ENCODE data around the gene COX6A1. TPM values are rescaled to one million over a fixed set of nuclear protein-coding genes. Genes with fewer than 3 reads are reported as not detected.

Gene COX6A1
- total RNA-seq, 1 experiment from 2014 or later = 464 TPM

GRCh38 chr12:120412421-120412820, 25.5 kb upstream of the COX6A1 start:
- Histone ChIP-seq H4K20me1 (ENCODE audit: insufficient read depth) (no peaks in the 10 kb centered on the region), H3K27ac (ENCODE audit: low read depth, low read length) (no peak overlapping the region), H3K4me2 (ENCODE audit: low read length) (no peak overlapping the region), H3K27me3 (ENCODE audit: insufficient read depth, low read length) (no peaks in the 10 kb centered on the region), H3K9ac (ENCODE audit: low read length) (no peak overlapping the region), H3K4me3 (replicated peaks in 1 of 2; ENCODE audit: low read depth in 1 of 2, low read length in 2 of 2) (no peak overlapping the region), H3K36me3 (ENCODE audit: control insufficient read depth in 1 of 2, insufficient read depth in 2 of 2, low read length in 2 of 2) (no peaks in the 10 kb centered on the region), H2AFZ (ENCODE audit: low read depth, low read length, poor library complexity, severe bottlenecking) (no peak overlapping the region), H3K79me2 (ENCODE audit: insufficient read depth, low read length) (no peaks in the 10 kb centered on the region), H3K9me3 (ENCODE audit: control insufficient read depth in 1 of 2, insufficient read depth in 1 of 2, low read depth in 1 of 2, low read length in 2 of 2) (no peaks in the 10 kb centered on the region), H3K4me1 (ENCODE audit: control insufficient read depth in 1 of 2, insufficient read depth in 2 of 2, low read length in 2 of 2) (no peaks in the 10 kb centered on the region), H3K9me2 (ENCODE audit: insufficient read depth) (no peaks in the 10 kb centered on the region)
- ATAC-seq = no peak
- ChIA-PET CTCF (no interaction called here), RAD21 (ENCODE audit: low non-redundant PET in 1 of 2, low total read pairs in 2 of 2, uncharacterized antibody in 2 of 2, unreplicated experiment in 2 of 2) (no interaction called here), POLR2A (no interaction called here)
- intact Hi-C loops (cut with micrococcal nuclease) = no loop called here
- no peak for DNase-seq (ENCODE audit: low read depth, low spot score)
- TF ChIP-seq, protein P1, sequence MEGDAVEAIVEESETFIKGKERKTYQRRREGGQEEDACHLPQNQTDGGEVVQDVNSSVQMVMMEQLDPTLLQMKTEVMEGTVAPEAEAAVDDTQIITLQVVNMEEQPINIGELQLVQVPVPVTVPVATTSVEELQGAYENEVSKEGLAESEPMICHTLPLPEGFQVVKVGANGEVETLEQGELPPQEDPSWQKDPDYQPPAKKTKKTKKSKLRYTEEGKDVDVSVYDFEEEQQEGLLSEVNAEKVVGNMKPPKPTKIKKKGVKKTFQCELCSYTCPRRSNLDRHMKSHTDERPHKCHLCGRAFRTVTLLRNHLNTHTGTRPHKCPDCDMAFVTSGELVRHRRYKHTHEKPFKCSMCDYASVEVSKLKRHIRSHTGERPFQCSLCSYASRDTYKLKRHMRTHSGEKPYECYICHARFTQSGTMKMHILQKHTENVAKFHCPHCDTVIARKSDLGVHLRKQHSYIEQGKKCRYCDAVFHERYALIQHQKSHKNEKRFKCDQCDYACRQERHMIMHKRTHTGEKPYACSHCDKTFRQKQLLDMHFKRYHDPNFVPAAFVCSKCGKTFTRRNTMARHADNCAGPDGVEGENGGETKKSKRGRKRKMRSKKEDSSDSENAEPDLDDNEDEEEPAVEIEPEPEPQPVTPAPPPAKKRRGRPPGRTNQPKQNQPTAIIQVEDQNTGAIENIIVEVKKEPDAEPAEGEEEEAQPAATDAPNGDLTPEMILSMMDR (IDR thresholded peaks at IDR 0.05 in 2 of 3, conservative IDR thresholded peaks at IDR 0.05 in 1 of 3; ENCODE audit: borderline replicate concordance in 1 of 3, insufficient read depth in 1 of 3, low read depth in 2 of 3, low read length in 2 of 3) = no peak
- no peak for TF ChIP-seq CEBPB (IDR thresholded peaks at IDR 0.05; ENCODE audit: low read depth)
- no peak for TF ChIP-seq ZBTB33 (IDR thresholded peaks at IDR 0.05; ENCODE audit: extremely low read depth, insufficient replicate concordance, low read length)
- TF ChIP-seq SP1 (IDR thresholded peaks at IDR 0.05; ENCODE audit: low read depth) = no peak
- BruUV-seq (replicated peaks) = no TSS peak

Measured in HCT116 (cell line).